ENCODE data around the gene MDK. TPM values are rescaled to one million over a fixed set of nuclear protein-coding genes. Genes with fewer than 3 reads are reported as not detected.

Gene MDK
- total and polyA plus RNA-seq, 2 experiments from 2014 or later = 562 to 1,225 TPM

DNA sequence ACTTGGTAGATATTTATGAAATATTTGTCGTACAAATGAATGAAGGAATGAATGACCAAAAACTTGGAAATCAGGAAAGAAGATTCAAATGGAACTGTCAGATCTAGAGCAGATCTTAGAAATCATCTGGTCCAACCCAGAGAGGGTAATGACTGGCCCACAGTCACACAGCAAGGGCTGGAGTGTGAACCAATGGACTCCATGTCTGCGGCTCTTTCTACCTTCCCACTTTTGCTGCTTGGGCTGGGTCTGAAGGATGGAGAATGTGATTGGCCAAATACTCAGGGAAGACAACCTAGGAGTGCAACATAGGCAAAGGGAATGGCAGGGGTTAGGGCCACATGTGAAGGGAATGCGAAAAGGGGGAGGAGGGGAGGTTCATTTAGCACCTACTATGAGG, 40.0 kb upstream of the MDK start:
- H3K4me1 ChIP-seq (ENCODE audit: insufficient read depth) = peaks cover 29% of the 10 kb centered on the region
- DNase-seq (ENCODE audit: low spot score) = no peak
- H3K9me2 ChIP-seq (replicated peaks; ENCODE audit: insufficient read depth) = no peaks in the 10 kb centered on the region
- no peaks in the 10 kb centered on the region for H3K79me2 ChIP-seq
- no peak overlapping the region for H3K4me3 ChIP-seq
- H3K36me3 ChIP-seq (replicated peaks; ENCODE audit: insufficient read depth, low read depth) = no peaks in the 10 kb centered on the region
- no peaks in the 10 kb centered on the region for H3K27me3 ChIP-seq
- no peaks in the 10 kb centered on the region for H3K9me3 ChIP-seq (ENCODE audit: low read depth)
- H4K20me1 ChIP-seq (ENCODE audit: insufficient read depth, poor library complexity, severe bottlenecking) = no peaks in the 10 kb centered on the region
- H2AFZ ChIP-seq = no peak overlapping the region
- H3K27ac ChIP-seq = peak overlapping the region; percentile 42
- no peak overlapping the region for H3K4me2 ChIP-seq
- TF ChIP-seq EZH2phosphoT487 (IDR thresholded peaks at IDR 0.05; ENCODE audit: low read depth, severe bottlenecking, unreplicated experiment) = no peak
- TF ChIP-seq EZH2 (IDR thresholded peaks at IDR 0.05; ENCODE audit: borderline replicate concordance) = no peak
- TF ChIP-seq, protein P1, sequence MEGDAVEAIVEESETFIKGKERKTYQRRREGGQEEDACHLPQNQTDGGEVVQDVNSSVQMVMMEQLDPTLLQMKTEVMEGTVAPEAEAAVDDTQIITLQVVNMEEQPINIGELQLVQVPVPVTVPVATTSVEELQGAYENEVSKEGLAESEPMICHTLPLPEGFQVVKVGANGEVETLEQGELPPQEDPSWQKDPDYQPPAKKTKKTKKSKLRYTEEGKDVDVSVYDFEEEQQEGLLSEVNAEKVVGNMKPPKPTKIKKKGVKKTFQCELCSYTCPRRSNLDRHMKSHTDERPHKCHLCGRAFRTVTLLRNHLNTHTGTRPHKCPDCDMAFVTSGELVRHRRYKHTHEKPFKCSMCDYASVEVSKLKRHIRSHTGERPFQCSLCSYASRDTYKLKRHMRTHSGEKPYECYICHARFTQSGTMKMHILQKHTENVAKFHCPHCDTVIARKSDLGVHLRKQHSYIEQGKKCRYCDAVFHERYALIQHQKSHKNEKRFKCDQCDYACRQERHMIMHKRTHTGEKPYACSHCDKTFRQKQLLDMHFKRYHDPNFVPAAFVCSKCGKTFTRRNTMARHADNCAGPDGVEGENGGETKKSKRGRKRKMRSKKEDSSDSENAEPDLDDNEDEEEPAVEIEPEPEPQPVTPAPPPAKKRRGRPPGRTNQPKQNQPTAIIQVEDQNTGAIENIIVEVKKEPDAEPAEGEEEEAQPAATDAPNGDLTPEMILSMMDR (IDR thresholded peaks at IDR 0.05; ENCODE audit: poor library complexity) = no peak
- 92% methylated on average over 3 of the region's 3 CpGs for WGBS (ENCODE audit: low lambda C conversion rate, missing lambda C conversion rate)

DNA sequence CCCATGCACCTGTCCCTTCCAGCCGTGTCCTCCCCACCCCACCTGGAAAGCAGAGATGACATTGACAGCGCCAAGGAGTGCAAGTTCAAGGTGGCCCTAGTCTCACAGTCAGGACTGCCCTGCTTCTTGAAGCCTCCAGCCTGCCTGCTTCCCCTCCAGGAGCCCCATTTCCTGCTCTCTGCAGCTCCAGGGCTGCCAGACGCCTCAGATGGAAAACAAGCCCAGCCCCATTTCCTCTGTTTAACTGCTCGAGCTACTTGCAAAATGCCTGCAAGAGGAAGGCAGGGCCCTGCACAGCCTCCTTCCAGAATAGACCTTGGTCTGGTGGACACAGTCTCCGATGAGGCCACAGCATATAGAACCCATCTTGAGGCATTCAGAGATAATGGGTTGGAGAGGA, 39.2 kb upstream of the MDK start:
- Histone ChIP-seq H3K4me2 (no peak overlapping the region), H3K79me2 (no peaks in the 10 kb centered on the region), H3K36me3 (replicated peaks; ENCODE audit: insufficient read depth, low read depth) (no peaks in the 10 kb centered on the region), H3K4me1 (ENCODE audit: insufficient read depth) (peaks cover 29% of the 10 kb centered on the region), H3K9me3 (ENCODE audit: low read depth) (no peaks in the 10 kb centered on the region), H3K27me3 (no peaks in the 10 kb centered on the region), H3K27ac (peak overlapping the region; percentile 42), H3K4me3 (no peak overlapping the region), H4K20me1 (ENCODE audit: insufficient read depth, poor library complexity, severe bottlenecking) (no peaks in the 10 kb centered on the region), H2AFZ (no peak overlapping the region), H3K9me2 (replicated peaks; ENCODE audit: insufficient read depth) (no peaks in the 10 kb centered on the region)
- DNase-seq (ENCODE audit: low spot score) = peak; percentile 56
- TF ChIP-seq, protein P1 (IDR thresholded peaks at IDR 0.05; ENCODE audit: poor library complexity) = no peak
- TF ChIP-seq EZH2phosphoT487 (IDR thresholded peaks at IDR 0.05; ENCODE audit: low read depth, severe bottlenecking, unreplicated experiment) (no peak), EZH2 (IDR thresholded peaks at IDR 0.05; ENCODE audit: borderline replicate concordance) (no peak)
- WGBS (ENCODE audit: low lambda C conversion rate, missing lambda C conversion rate) = 44% methylated on average over 5 of the region's 5 CpGs

DNA sequence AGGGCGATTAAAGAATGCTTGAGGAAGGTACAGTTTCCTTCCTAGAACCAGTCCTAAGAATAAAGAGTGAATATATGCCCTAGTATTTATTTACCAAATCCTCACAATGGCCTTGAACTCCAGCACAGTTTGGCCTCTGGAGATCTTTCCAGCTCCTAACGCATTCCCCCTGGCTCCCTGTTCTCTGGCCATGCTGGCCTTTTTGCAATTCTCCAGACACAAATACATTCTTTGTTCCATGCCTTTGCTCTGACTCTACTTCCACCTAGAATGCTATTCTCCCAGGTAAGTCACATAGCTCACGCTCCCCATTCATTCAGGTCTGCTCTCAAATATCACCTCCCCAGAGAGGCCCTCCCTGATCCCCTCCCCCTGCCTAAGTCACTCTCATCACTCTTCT, 37.9 kb upstream of the MDK start:
- H3K4me2 ChIP-seq = no peak overlapping the region
- TF ChIP-seq EZH2 (IDR thresholded peaks at IDR 0.05; ENCODE audit: borderline replicate concordance) (no peak), EZH2phosphoT487 (IDR thresholded peaks at IDR 0.05; ENCODE audit: low read depth, severe bottlenecking, unreplicated experiment) (no peak)
- TF ChIP-seq, protein P1 (IDR thresholded peaks at IDR 0.05; ENCODE audit: poor library complexity) = no peak
- no peaks in the 10 kb centered on the region for H3K36me3 ChIP-seq (replicated peaks; ENCODE audit: insufficient read depth, low read depth)
- no peaks in the 10 kb centered on the region for H4K20me1 ChIP-seq (ENCODE audit: insufficient read depth, poor library complexity, severe bottlenecking)
- H3K27ac ChIP-seq = no peak overlapping the region
- peaks cover 33% of the 10 kb centered on the region for H3K4me1 ChIP-seq (ENCODE audit: insufficient read depth)
- no peak for DNase-seq (ENCODE audit: low spot score)
- no peak overlapping the region for H2AFZ ChIP-seq
- H3K9me2 ChIP-seq (replicated peaks; ENCODE audit: insufficient read depth) = no peaks in the 10 kb centered on the region
- no peak overlapping the region for H3K4me3 ChIP-seq
- H3K79me2 ChIP-seq = peaks cover 10% of the 10 kb centered on the region
- H3K27me3 ChIP-seq = no peaks in the 10 kb centered on the region
- H3K9me3 ChIP-seq (ENCODE audit: low read depth) = no peaks in the 10 kb centered on the region
- whole genome bisulfite sequencing (ENCODE audit: low lambda C conversion rate, missing lambda C conversion rate) = 84% methylated on average over 3 of the region's 3 CpGs

DNA sequence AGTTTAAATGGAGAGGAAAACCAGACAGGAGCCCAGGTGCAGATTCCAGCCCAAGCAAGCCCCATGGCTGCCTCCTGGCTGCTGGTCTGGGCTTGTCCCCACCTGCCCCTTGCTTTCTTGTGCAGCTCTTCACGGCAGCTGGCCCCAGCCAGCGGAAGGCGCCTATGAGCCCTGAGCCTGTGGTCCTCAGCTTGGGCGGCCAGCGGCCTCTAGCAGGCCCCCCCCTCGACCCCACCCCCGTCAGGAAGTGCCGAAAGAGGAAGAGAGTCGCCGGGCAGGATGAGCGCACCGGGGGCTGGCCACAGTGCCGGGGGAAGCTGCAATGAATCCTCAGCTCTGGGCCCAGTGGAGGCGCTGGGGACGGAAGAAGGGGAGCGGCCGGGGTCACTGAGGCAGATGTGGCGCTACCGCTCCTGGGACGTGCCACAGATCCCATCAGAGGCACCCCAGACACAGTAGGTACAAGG, 36.3 kb upstream of the MDK start:
- no peak overlapping the region for H2AFZ ChIP-seq
- no peaks in the 10 kb centered on the region for H3K36me3 ChIP-seq (replicated peaks; ENCODE audit: insufficient read depth, low read depth)
- peaks cover 25% of the 10 kb centered on the region for H3K4me1 ChIP-seq (ENCODE audit: insufficient read depth)
- no peaks in the 10 kb centered on the region for H3K9me3 ChIP-seq (ENCODE audit: low read depth)
- WGBS (ENCODE audit: low lambda C conversion rate, missing lambda C conversion rate) = 88% methylated on average over 8 of the region's 20 CpGs
- H3K4me3 ChIP-seq = no peak overlapping the region
- no peaks in the 10 kb centered on the region for H3K9me2 ChIP-seq (replicated peaks; ENCODE audit: insufficient read depth)
- TF ChIP-seq, protein P1 (IDR thresholded peaks at IDR 0.05; ENCODE audit: poor library complexity) = no peak
- H3K79me2 ChIP-seq = peaks cover 25% of the 10 kb centered on the region
- DNase-seq (ENCODE audit: low spot score) = no peak
- no peak overlapping the region for H3K4me2 ChIP-seq
- H3K27ac ChIP-seq = no peak overlapping the region
- peaks cover 5% of the 10 kb centered on the region for H4K20me1 ChIP-seq (ENCODE audit: insufficient read depth, poor library complexity, severe bottlenecking)
- H3K27me3 ChIP-seq = no peaks in the 10 kb centered on the region
